Transverse colon (tissue), 4 donors: ENCODE measurements around the gene SULT1B1. TPM values are rescaled to one million over a fixed set of nuclear protein-coding genes. Genes with fewer than 3 reads are reported as not detected.

Source experiments
- DNase-seq: peaks from one replicate; pipeline ENCODE4 v3.0.0-alpha.2; 2019
- H3K27ac ChIP-seq, 4 donors: fragments of 200-600 bp; sonication (generic); 2 replicates each; pipeline ENCODE4 v1.5.1; 2016 to 2018; ENCODE audit warnings: inconsistent platforms in 4 of 4
- H3K27me3 ChIP-seq: fragments of 200-600 bp; sonication (generic); 2 replicates; pipeline ENCODE4 v1.5.1; 2017; ENCODE audit warnings: inconsistent platforms
- H3K36me3 ChIP-seq, 4 donors: fragments of 200-600 bp; sonication (generic); 2 replicates each; pipeline ENCODE4 v1.5.1; 2017 to 2019; ENCODE audit warnings: inconsistent platforms in 4 of 4
- H3K4me1 ChIP-seq, 4 donors: fragments of 200-600 bp; sonication (generic); 2 replicates each; pipeline ENCODE4 v1.5.1; 2017 to 2020; ENCODE audit warnings: inconsistent platforms in 4 of 4
- H3K4me3 ChIP-seq, 4 donors: fragments of 200-600 bp; sonication (generic); 1 replicate in 1 of 4; 2 replicates in 3 of 4; pipeline versions ENCODE4 v1.5.1 to v1.6.1; 2017 to 2019; ENCODE audit warnings: inconsistent platforms in 4 of 4
- H3K9me3 ChIP-seq, 2 donors: fragments of 200-600 bp; sonication (generic); 2 replicates each; pipeline ENCODE4 v1.5.1; 2017 to 2019; ENCODE audit warnings: inconsistent platforms in 2 of 2
- EP300 ChIP-seq: sonication (generic); formaldehyde crosslinking; IDR thresholded peaks from one replicate; pipeline ENCODE4 v1.6.1; 2017; ENCODE audit warnings: antibody characterized with exemption, low read depth
- POLR2A ChIP-seq: fragments of 450-650 bp; IDR thresholded peaks from one replicate; pipeline ENCODE4 v1.6.1; 2016; ENCODE audit warnings: antibody characterized with exemption, mild to moderate bottlenecking, moderate library complexity
- POLR2AphosphoS5 ChIP-seq, 3 donors: sonication (generic); formaldehyde crosslinking; IDR thresholded peaks; one replicate each; pipeline ENCODE4 v1.6.1; 2016; ENCODE audit warnings: antibody characterized with exemption in 3 of 3
- WGBS, 2 donors: methylation state at CpG; one replicate each; pipeline ENCODE4 v1.1.5; 2018; ENCODE audit warnings: low coverage in 1 of 2; 5-methylcytosine and 5-hydroxymethylcytosine counted together
- in situ Hi-C, 4 donors: fragments of 200-750 bp; cut with MboI; loops; one replicate each; pipeline versions ENCODE4 v1.15.0 to v1.15.1; 2017; ENCODE audit warnings: low sequenced_read_pairs in 3 of 4, low pct_ligation_motif_present in 1 of 4, low pct_unique_long_range_greater_than_20kb in 1 of 4
- intact Hi-C: fragments of 100-400 bp; cut with DNase I; formaldehyde crosslinking; loops from one replicate; pipeline ENCODE4 v1.15.1; 2023; ENCODE audit warnings: low total_unique reads
- total RNA-seq, 4 donors: library from RNA; depleted of rRNA; stranded (reverse); fragments of >200 nt; gene quantifications; one replicate each; pipeline ENCODE4 v1.1.0, GENCODE V29; 2016
- TF ChIP-seq, protein P1 (sequence below), 5 experiments: fragments of 200-600 bp in 3 of 5; fragments of 450-650 bp in 2 of 5; sonication (generic) in 3 of 5; IDR thresholded peaks; 1 replicate in 2 of 5; 2 replicates in 3 of 5; pipeline ENCODE4 v1.5.1; 2016 to 2017; ENCODE audit warnings: antibody characterized with exemption in 5 of 5, inconsistent platforms in 3 of 5, mild to moderate bottlenecking in 2 of 5, moderate library complexity in 1 of 5

Gene SULT1B1
- total RNA-seq, 4 donors from 2014 or later, result 105 to 212 (median 147) TPM

DNA sequence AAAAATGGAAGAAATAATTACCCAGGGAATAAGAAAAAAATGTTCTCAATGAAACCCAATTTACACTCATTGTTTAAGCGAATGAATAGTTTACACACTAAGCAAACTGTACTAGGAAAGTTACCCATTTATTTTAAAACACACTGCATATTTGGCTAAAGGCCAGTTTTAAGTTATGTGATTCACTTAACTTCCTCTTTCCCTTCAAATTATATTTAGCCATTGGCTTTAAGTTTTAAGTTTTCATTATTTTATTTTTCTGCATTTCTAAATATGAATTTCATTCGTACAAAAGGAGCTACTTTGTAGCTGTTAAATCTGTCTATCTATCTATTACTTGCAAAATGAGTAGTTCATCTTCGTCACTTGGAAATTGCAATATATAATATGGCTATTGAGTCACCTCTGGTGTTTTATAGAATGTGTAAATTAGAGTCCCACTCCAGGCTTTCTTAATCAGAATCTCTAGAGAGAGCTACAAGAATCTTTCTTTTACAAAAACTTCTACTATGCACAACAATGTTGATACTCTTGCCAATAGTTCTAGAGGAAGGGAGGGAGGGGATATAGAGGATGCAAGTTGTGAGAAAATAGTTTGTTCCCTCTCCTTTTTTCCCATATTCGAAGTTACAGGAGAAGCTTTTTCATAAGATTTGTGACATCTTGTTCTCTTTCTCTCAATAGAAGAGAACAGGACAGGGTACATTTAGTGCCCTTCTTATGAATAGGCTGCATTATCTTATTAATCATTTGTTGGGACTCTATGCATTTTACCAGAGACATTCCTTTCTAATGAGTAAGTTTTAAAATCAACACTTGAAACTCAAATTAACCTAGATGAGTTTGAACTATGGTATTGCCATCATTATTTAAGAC lies 41.8 kb downstream of the SULT1B1 start:
- Histone ChIP-seq H3K27me3 (no peaks in the 10 kb centered on the region), H3K27ac (no peak overlapping the region), H3K9me3 (no peaks in the 10 kb centered on the region), H3K36me3 (no peaks in the 10 kb centered on the region), H3K4me3 (no peak overlapping the region), H3K4me1 (peaks cover 0 to 13% (median 0%) of the 10 kb centered on the region in 4 donors)
- WGBS, 2 donors, result 55 to 57% methylated on average over 4 of the region's 4 CpGs
- in situ Hi-C loops (no loop called here), intact Hi-C loops (no loop called here)
- no peak for DNase-seq
- TF ChIP-seq POLR2AphosphoS5 (IDR thresholded peaks at IDR 0.05), result no peak
- peak; percentile 19 for TF ChIP-seq EP300

DNA sequence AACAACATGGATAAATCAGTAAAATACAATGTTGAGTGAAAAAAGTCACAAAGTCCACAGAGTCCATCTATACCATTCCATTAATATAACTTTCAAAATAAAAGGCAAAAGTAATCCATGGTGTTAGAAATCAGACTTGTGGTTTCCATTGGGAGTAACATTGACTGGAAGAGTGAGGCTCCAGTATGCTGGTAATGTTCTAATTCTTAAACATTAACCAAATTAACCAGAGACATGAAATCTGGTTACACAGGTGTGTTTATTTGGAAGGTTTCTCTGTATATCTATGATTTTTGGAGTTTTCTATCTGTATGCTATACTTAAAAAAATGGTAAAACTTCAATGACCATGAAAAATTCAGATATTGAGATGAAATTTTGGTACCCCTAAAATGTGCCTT lies 42.6 kb downstream of the SULT1B1 start:
- Histone ChIP-seq H3K9me3 (no peaks in the 10 kb centered on the region), H3K27ac (no peak overlapping the region), H3K4me1 (peaks cover 0 to 13% (median 0%) of the 10 kb centered on the region in 4 donors), H3K36me3 (no peaks in the 10 kb centered on the region), H3K27me3 (no peaks in the 10 kb centered on the region), H3K4me3 (no peak overlapping the region)
- TF ChIP-seq POLR2AphosphoS5 (IDR thresholded peaks at IDR 0.05) (no peak), EP300 (no peak)
- TF ChIP-seq, protein P1, sequence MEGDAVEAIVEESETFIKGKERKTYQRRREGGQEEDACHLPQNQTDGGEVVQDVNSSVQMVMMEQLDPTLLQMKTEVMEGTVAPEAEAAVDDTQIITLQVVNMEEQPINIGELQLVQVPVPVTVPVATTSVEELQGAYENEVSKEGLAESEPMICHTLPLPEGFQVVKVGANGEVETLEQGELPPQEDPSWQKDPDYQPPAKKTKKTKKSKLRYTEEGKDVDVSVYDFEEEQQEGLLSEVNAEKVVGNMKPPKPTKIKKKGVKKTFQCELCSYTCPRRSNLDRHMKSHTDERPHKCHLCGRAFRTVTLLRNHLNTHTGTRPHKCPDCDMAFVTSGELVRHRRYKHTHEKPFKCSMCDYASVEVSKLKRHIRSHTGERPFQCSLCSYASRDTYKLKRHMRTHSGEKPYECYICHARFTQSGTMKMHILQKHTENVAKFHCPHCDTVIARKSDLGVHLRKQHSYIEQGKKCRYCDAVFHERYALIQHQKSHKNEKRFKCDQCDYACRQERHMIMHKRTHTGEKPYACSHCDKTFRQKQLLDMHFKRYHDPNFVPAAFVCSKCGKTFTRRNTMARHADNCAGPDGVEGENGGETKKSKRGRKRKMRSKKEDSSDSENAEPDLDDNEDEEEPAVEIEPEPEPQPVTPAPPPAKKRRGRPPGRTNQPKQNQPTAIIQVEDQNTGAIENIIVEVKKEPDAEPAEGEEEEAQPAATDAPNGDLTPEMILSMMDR (IDR thresholded peaks at IDR 0.05), result no peak
- intact Hi-C loops (no loop called here), in situ Hi-C loops (no loop called here)
- no peak for DNase-seq

DNA sequence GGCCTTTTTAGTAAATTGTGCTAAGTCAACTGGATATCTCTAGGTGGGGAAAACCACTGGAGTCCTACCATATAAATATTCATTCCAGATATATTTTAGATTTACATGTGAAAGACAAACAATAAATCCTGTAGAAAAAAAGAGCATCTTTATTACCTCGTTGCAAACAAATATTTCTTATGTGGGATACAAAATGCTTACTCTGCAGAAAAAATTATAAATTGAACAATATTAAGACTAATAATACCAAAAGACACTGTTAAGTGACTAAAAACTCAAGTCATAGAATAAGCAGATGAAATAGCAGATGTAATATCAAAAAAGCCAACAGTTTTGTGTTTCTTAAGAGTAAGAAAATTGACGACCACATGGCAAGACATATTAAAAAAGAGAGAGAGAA lies 43.8 kb downstream of the SULT1B1 start:
- no peak for TF ChIP-seq EP300
- TF ChIP-seq, protein P1 (IDR thresholded peaks at IDR 0.05), result no peak
- TF ChIP-seq POLR2A, result no peak
- TF ChIP-seq POLR2AphosphoS5 (IDR thresholded peaks at IDR 0.05), result no peak
- intact Hi-C loops, result no loop called here
- Histone ChIP-seq H3K27ac (no peak overlapping the region), H3K27me3 (no peaks in the 10 kb centered on the region), H3K9me3 (no peaks in the 10 kb centered on the region), H3K4me3 (no peak overlapping the region), H3K36me3 (no peaks in the 10 kb centered on the region), H3K4me1 (peaks cover 0 to 13% (median 0%) of the 10 kb centered on the region in 4 donors)
- in situ Hi-C loops, result no loop called here
- no peak for DNase-seq
- 71 to 91% methylated on average over 2 of the region's 2 CpGs for WGBS, 2 donors

DNA sequence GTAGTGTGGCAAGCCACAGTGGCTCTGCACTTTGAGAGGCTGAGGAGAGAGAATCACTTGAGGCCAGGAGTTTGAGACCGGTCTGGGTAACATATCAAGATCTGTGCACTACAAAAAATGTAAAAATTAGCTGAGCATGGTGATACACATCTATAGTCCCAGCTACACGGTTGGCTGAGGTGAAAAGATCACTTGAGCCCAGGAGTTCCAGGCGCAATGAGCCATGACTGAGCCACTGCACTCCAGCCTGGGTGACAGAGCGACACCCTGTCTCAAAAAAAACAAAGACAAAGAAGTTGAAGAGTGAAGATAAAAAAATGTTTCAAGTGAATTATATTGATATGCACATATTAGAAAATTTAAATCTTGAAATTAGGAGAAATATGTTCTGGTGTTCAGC lies 46.3 kb downstream of the SULT1B1 start:
- H3K27ac ChIP-seq, result no peak overlapping the region
- in situ Hi-C loops, result no loop called here
- intact Hi-C loops, result no loop called here
- DNase-seq, result no peak
- H3K4me3 ChIP-seq, result no peak overlapping the region
- peaks cover 0 to 13% (median 0%) of the 10 kb centered on the region in 4 donors for H3K4me1 ChIP-seq
- TF ChIP-seq POLR2AphosphoS5 (IDR thresholded peaks at IDR 0.05), result no peak
- no peak for TF ChIP-seq POLR2A
- TF ChIP-seq EP300, result no peak
- H3K9me3 ChIP-seq, result no peaks in the 10 kb centered on the region
- WGBS, 2 donors, result 65 to 73% methylated on average over 3 to 4 of the region's 4 CpGs
- H3K27me3 ChIP-seq, result no peaks in the 10 kb centered on the region
- H3K36me3 ChIP-seq, result no peaks in the 10 kb centered on the region

DNA sequence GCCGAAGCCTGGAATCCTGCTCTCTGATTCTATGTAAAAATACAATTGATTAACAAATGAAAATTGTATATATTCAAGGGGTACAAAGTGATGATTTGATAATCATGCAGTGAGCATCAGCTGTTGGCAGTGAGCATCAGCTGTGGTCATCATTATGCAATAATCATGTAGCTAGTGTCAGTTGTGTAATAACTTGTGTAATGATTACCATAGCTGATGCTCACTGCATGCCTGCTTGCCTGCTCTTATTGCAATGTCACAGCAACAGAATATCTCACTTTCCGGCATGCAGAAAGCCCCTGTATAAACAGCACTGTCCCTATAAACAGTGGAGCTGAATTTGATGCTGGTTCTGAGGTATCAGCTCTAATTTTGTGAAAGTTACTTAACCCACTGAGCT lies 46.8 kb downstream of the SULT1B1 start:
- WGBS, 2 donors, result 67 to 73% methylated on average over 2 of the region's 2 CpGs
- no peak overlapping the region for H3K4me3 ChIP-seq
- intact Hi-C loops, result no loop called here
- in situ Hi-C loops, result no loop called here
- no peaks in the 10 kb centered on the region for H3K9me3 ChIP-seq
- peaks cover 0 to 10% (median 0%) of the 10 kb centered on the region in 4 donors for H3K4me1 ChIP-seq
- peak in 1 of 3 donors; percentile 16 for TF ChIP-seq POLR2AphosphoS5 (IDR thresholded peaks at IDR 0.05)
- TF ChIP-seq, protein P1 (IDR thresholded peaks at IDR 0.05), result no peak
- no peak overlapping the region for H3K27ac ChIP-seq
- H3K36me3 ChIP-seq, result no peaks in the 10 kb centered on the region
- DNase-seq, result no peak
- H3K27me3 ChIP-seq, result no peaks in the 10 kb centered on the region
